ENCODE data around the gene ALPL. TPM values are rescaled to one million over a fixed set of nuclear protein-coding genes. Genes with fewer than 3 reads are reported as not detected.
"Not testable (repeated sequence)": the region's sequence is repeated elsewhere in the genome, so short reads cannot be mapped to it uniquely, and the experiment has no call there.

Gene ALPL
- polyA plus RNA-seq, 1 donor (not counting 4 experiments of a cell fraction or from before 2014, with no cell fraction given) = not detected

GRCh38 chr1:21518774-21519455, 9.7 kb downstream of the ALPL start:
- no peaks in the 10 kb centered on the region for H3K9me3 ChIP-seq (ENCODE audit: control insufficient read depth, low read depth, low read length)
- FAIRE-seq = no peak
- TF ChIP-seq EZH2 (IDR thresholded peaks at IDR 0.05; ENCODE audit: low read length) (no peak), CTCF (optimal IDR thresholded peaks at IDR 0.05 in 1 of 3, IDR thresholded peaks at IDR 0.05 in 1 of 3, conservative IDR thresholded peaks at IDR 0.05 in 1 of 3; ENCODE audit: extremely low read depth in 1 of 3, insufficient read depth in 2 of 3, low read length in 3 of 3) (no peak)
- dilution Hi-C loops (cut with MboI; ENCODE audit: extremely low pct_ligation_motif_present, low sequenced_read_pairs) = no loop called here
- H4K20me1 ChIP-seq (ENCODE audit: control insufficient read depth, extremely low read depth, insufficient read depth, low read length) = no peaks in the 10 kb centered on the region
- H3K4me3 ChIP-seq (ENCODE audit: control insufficient read depth in 2 of 3, extremely low read depth in 1 of 3, insufficient read depth in 2 of 3, low read depth in 1 of 3, low read length in 3 of 3) = no peak overlapping the region
- no peaks in the 10 kb centered on the region for H3K9me1 ChIP-seq (ENCODE audit: control insufficient read depth, extremely low read depth, insufficient read depth, low read length)
- H3K4me2 ChIP-seq (ENCODE audit: control insufficient read depth, extremely low read depth, insufficient read depth, low read depth, low read length) = no peak overlapping the region
- H3K36me3 ChIP-seq (ENCODE audit: control insufficient read depth in 2 of 2, extremely low read depth in 1 of 2, insufficient read depth in 2 of 2, low read length in 2 of 2) = no peaks in the 10 kb centered on the region
- no peak overlapping the region for H3K9ac ChIP-seq (ENCODE audit: control insufficient read depth, extremely low read depth, insufficient read depth, low read length)
- no peak for DNase-seq (ENCODE audit: low read depth, low spot score)
- no peaks in the 10 kb centered on the region for H3K4me1 ChIP-seq (ENCODE audit: control insufficient read depth, extremely low read depth, insufficient read depth, low read length)
- no peaks in the 10 kb centered on the region for H3K79me2 ChIP-seq (ENCODE audit: control insufficient read depth, insufficient read depth, low read length)
- H2AFZ ChIP-seq (ENCODE audit: control insufficient read depth, low read length) = no peak overlapping the region
- H3K27me3 ChIP-seq (ENCODE audit: control insufficient read depth, extremely low read depth, insufficient read depth, low read length) = no peaks in the 10 kb centered on the region
- no peak overlapping the region for H3K27ac ChIP-seq (ENCODE audit: control insufficient read depth, insufficient read depth, low read length)

GRCh38 chr1:21519486-21520070, 10.4 kb downstream of the ALPL start:
- H2AFZ ChIP-seq (ENCODE audit: control insufficient read depth, low read length); H3K9ac ChIP-seq (ENCODE audit: control insufficient read depth, extremely low read depth, insufficient read depth, low read length); H3K4me1 ChIP-seq (ENCODE audit: control insufficient read depth, extremely low read depth, insufficient read depth, low read length); FAIRE-seq; H3K27me3 ChIP-seq (ENCODE audit: control insufficient read depth, extremely low read depth, insufficient read depth, low read length); H3K4me2 ChIP-seq (ENCODE audit: control insufficient read depth, extremely low read depth, insufficient read depth, low read depth, low read length); H3K9me3 ChIP-seq (ENCODE audit: control insufficient read depth, low read depth, low read length); DNase-seq (ENCODE audit: low read depth, low spot score); H3K36me3 ChIP-seq (ENCODE audit: control insufficient read depth in 2 of 2, extremely low read depth in 1 of 2, insufficient read depth in 2 of 2, low read length in 2 of 2); dilution Hi-C loops (cut with MboI; ENCODE audit: extremely low pct_ligation_motif_present, low sequenced_read_pairs); H3K9me1 ChIP-seq (ENCODE audit: control insufficient read depth, extremely low read depth, insufficient read depth, low read length); H3K79me2 ChIP-seq (ENCODE audit: control insufficient read depth, insufficient read depth, low read length); H3K27ac ChIP-seq (ENCODE audit: control insufficient read depth, insufficient read depth, low read length); H3K4me3 ChIP-seq (ENCODE audit: control insufficient read depth in 2 of 3, extremely low read depth in 1 of 3, insufficient read depth in 2 of 3, low read depth in 1 of 3, low read length in 3 of 3); H4K20me1 ChIP-seq (ENCODE audit: control insufficient read depth, extremely low read depth, insufficient read depth, low read length): not testable (repeated sequence)
